Measurements from ENCODE around the gene TXNRD3.
A peak's percentile ranks its signal among the peaks of the same experiment; 100 is the strongest.

Gene TXNRD3

DNA sequence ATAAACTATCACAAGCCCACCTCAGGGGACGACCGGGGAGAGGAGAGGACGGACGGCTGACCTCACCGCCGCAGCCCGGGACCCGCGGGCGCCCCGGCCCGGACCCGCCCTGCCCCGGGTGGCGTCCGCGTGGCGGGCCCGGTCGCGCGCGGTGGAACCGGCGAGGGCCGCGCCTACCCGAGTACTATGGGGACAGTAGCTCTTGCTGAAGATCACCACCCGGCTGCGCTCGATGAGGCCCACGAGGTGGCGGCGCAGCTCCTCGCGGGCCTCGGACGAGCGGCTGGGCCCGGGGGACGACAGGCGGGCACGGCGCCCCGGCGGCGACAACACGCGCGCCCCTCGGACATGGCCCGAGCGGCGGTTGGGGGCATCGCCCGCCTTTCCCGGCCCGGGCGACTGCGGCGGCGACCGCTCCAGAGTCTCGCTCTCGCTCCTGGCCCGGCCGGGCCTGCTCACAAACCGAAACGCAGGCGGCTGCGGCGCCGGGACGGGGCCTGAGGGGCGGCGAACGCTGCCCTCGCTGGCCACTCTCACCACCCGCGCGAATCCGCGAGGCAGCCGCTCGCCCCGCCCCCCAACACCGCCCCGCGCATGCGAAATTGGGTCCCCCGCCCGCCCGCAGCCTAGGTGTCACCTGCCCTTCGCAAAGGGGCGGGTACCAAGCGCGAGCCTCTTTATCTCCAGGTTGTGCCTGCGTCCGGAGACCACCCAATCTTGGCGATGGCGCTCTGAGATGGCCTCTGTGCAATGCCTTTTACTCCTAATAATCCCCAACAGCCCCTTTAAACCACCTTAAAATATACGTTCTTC is at the start of gene TXNRD3:
Gene TXNRD3 (minus strand): TSS at position 554 of the 813 bp plus-strand sequence.
- peak; percentile 86 for DNase-seq

DNA sequence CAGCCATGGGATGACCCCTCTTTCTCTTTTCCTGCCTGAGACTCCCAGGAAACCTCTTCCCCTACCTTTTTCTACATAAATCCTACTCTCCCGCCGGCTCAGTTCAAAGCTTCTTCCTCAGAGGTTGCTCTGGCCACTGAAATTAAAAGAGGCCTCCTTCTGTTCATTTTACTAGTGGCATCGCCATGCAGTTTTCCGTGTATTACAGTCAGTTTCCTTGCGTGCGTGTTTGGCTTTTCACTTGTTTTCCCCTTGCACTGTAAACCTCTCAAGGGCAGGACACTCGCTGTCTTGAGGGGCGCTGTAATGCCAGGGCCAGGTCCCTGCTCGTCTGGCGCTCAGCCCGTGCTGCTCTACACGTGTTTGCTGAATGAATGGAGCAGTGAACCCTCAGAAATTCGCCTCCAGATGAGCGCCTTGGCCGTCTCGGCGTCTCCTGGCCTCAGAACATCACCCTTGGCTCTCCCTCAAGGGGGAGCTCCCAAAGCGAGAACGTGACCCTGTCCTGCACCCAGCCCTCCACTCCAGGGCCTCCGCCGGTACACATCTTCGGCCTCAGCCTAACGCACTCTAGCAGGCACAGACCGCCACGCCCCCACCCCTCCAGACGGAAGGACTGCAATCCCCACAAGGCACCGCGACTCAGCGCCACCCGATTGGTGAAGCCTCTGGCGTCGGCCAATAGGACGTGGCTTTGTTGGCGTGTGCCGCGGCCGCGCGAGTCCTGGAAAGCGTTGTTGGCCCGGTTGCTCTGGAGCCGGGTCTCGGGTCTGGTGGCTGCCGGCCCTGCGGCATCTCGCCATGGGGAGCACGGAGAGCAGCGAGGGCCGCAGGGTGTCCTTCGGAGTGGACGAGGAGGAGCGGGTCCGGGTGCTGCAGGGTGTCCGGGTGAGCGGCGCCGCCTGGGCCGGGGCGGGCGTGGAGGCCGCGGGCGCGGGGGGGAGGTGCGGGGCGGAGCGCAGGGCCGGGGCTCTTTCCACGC is 48.9 kb upstream of the TXNRD3 start, which contains the start of gene CHCHD6:
Gene CHCHD6 (plus strand): TSS at position 729 of the 982 bp plus-strand sequence. CDS start 73 bp downstream, at position 802.
- peak; percentile 97 for DNase-seq

- DNase-seq = no peak
Measured at GRCh38 chr3:126699011-126699410, 44.1 kb upstream of the TXNRD3 start.

GRCh38 chr3:126696701-126697267 is 41.9 kb upstream of the TXNRD3 start:
- DNase-seq = no peak

- DNase-seq = no peak
Measured at GRCh38 chr3:126693921-126694320, 39.0 kb upstream of the TXNRD3 start.

- DNase-seq = no peak
Measured at GRCh38 chr3:126692858-126693257, 37.9 kb upstream of the TXNRD3 start.

DNA sequence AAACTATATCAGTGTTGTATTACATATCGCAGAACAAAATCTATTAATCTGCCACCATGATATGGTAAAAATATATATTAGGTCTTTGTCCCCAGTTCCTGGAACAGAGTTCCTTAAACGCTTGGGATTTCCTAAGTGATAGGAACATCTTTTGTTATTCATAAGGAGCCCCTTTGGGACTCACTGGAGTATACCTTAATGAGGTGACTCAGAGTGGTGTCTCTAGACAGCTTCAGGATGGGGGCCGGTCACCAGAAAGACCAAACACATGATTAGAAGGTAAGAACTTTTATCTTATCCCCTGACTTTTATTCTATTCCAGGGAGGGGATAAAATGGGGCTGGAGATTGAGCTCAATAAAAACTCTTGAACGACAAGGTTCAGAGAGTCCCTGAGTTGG is 36.8 kb upstream of the TXNRD3 start:
- DNase-seq = no peak

GRCh38 chr3:126685493-126685892 is 30.6 kb upstream of the TXNRD3 start:
- no peak for DNase-seq

GRCh38 chr3:126685021-126685420 is 30.1 kb upstream of the TXNRD3 start:
- DNase-seq = no peak

DNA sequence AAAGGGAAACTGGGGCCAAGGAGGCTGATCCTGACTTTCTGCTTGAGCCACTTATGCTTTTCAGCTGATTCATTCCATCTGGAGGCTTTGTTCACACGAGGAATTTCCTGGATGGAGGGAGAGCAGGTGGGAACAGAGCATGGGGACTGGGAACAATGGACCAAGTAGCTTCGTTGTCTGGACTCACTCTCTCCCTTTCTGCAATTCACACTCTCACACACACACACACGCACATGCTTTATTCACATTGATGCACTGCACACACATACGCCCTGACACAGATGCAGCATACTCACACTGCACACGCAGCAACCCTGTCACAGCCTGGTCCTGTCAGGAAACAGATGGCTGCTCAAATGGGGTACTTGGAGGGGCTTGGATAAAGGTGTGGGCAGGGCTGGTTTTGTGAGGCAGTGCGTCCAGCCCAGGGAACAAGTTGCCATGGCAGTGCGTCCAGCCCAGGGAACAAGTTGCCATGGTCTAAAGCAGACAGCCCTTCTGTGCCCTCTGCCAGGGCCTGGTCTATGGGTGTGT is 29.4 kb upstream of the TXNRD3 start:
- DNase-seq = no peak

DNA sequence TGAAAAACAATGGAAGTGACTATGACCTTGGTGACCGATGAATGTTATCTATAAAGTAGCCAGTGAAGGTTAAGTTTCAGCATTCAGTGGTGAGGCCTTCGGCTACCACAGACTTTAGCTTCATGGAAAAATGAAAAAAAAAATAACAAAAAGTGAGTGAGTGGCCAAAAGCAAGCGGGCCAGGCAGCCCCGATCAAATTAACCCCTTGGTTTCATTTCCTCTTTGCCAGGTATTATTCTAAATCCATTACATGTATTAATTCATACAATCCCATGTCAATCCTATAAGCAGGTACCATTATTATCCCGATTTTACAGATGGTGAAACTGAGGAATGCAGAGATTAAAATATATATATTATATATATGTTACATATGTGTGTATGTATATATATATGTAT is 28.1 kb upstream of the TXNRD3 start:
- no peak for DNase-seq

GRCh38 chr3:126682009-126682408 is 27.1 kb upstream of the TXNRD3 start:
- DNase-seq = no peak

GRCh38 chr3:126680667-126681055 is 25.7 kb upstream of the TXNRD3 start:
- DNase-seq = no peak

DNA sequence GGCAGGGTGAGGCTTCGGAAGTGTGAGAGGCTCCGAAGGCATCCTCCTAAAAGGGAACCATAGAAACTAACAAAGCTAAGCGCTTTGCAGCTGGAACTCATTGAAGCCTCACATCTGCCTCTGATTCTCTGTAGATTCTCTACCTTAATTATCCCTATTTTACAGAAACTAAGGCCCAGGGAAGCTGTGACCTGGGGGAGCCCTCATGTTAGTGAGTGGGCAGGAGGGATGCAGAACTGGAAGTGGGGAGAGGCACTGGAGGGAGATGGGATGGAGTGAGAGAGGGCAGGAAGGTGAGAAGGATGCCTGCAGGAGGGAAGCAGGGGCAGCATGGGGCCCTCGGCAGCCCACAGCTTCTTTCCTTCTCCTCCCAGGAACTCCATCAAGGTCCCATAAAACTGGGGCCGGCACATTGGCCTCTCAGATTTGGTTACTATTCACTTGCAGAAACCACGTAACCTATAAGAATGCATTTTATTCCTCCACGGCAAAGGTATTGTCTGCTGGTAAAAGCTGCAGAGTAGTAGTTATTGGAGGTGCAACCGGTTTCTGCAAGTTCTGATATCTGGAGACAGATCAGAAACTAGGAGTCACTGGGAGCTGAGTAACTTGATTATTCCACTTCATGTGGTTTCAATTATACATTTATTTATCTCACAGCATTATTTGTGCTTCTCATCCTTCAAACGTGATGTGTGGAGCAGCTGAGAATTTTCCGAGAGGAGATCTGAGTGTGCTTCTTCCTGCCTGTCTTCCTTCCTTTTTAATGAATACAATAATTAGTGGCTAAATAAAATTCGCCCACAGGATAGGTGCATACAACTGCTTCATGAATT is 25.1 kb upstream of the TXNRD3 start:
- DNase-seq = no peak

DNA sequence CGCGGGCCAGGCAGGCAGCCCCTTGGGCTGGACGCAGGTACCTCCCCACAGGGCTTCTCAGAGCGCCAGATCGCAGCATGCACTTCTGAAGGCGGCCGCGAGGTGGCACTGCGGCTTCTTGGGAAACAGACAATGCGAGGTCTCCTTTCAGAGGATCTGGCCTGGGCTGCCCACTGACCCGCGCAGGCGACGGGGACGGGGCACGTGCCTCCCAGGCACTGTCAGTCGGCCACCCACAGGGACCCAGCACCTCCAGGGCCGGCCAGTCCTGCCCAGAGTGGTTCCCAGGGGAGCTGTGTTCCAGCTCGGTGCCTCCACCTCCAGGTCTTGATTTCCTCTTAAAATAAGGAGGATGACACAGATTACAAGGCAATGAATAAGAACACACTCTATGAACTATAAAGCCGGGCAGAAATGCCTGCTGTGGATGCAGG is 24.4 kb upstream of the TXNRD3 start:
- DNase-seq = peak; percentile 82

DNA sequence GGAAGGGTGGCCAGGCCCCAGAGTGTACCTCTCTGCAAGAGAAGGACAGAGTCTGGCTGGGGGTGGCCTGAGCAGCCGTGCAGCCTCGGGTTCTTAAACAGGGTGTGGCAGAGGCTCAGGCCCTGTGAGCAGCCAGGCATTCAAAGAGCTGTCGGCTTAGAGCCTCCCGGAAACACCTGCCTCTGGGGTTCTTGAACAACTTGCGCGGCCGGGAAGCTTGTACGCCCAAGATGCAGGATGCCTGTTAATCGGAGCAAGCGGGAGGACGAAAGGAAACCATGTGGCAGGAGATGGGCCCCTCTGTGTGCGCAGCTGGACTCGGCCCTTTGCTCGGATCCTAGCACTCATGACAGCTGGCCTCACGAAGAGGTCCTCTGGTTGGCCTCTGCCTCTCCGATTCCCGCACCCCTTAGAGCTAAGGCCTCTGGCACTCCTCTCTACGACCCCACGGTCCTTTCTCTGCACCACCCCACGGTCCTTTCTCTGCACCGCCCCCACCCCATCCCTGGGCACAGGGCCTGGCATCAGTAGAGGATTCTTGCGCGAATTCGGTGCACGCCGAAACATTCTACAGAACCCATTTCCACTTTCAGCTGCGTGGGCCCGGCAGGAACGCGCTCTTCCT is 23.9 kb upstream of the TXNRD3 start:
- no peak for DNase-seq

GRCh38 chr3:126677862-126678503 is 23.1 kb upstream of the TXNRD3 start:
- DNase-seq = no peak

- DNase-seq = no peak
Measured at GRCh38 chr3:126676919-126677705, 22.2 kb upstream of the TXNRD3 start.

DNA sequence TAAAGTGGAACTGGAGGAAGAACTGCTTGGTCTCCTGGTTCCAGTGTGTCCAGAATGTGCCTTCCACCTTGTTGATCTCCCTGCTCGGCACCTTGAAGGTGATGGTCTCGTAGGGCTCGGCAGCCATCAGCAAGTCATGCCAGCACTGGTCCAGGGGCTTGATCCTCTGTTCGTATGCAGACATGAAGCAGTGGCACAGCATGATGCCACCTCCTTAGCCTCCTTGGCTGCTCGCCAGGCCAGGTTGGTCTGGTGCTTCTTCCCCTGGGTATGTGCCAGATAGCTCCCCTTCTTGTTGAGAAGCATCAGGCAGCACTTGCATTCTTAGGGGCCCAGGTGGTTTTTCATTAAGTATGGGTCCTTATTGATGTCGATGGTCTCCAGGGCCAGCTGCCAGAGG is 17.8 kb upstream of the TXNRD3 start:
- no peak for DNase-seq

DNA sequence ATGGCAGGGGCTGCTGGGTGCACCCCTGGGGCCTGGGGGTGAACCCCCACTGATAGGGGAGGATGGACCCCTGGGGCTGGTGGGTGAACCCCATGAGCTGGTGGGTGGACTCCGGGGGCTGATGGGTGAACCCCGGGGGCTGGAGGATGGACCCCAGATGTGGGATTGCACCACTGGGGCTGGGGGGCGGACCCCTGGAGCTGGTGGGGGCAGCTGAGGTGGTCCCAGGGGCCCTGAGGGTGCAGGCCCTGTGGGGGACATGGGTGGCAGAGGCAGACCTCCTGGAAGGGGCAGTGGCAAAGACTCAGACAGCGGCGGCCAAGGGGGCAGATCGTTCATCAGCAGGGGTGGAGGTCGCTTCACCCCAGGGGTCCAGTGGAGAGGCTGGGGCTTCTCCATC is 17.4 kb upstream of the TXNRD3 start:
- no peak for DNase-seq
